HepG2 (cell line): ENCODE measurements around the gene PDE6H. TPM values are rescaled to one million over a fixed set of nuclear protein-coding genes. Genes with fewer than 3 reads are reported as not detected.

Experiments used
- ATAC-seq: fragments of 200-7000 bp; cut with Tn5 transposase; 3 replicates; pipeline ENCODE4 v1.9.1; 2020; ENCODE audit warnings: mild to moderate bottlenecking, moderate library complexity
- BruUV-seq: library from RNA; stranded (reverse); fragments of 400-500 nt; replicated peaks from 2 replicates; lab custom pipeline; 2021; lab: Mats Ljungman, UMichigan
- CTCF ChIA-PET: fragments of 300-600 bp; formaldehyde crosslinking; extraction: SDS; loops from one replicate; lab custom pipeline; 2021; ENCODE audit warnings: low total read pairs, inconsistent platforms, low intra/inter-chr PET ratio; lab: Yijun Ruan, JAX
- POLR2A ChIA-PET: fragments of 350-600 bp; sonication (Branson Sonifier 250); formaldehyde crosslinking; loops from one replicate; lab custom pipeline; 2020; ENCODE audit warnings: antibody characterized with exemption, inconsistent platforms; lab: Yijun Ruan, JAX
- DNase-seq: peaks from one replicate; pipeline ENCODE4 v3.0.0-alpha.2; 2015; ENCODE audit warnings: low spot score
- FAIRE-seq: peaks from 3 replicates; lab custom pipeline; 2011; peaks lifted over from hg19 to GRCh38; lab: Jason Lieb, UNC
- H2AFZ ChIP-seq: one replicate; pipeline ENCODE4 v1.6.1; 2011; ENCODE audit warnings: low read length, inconsistent platforms
- H3K27ac ChIP-seq: fragments of 300-600 bp; 3 replicates; pipeline ENCODE4 v1.8.0; 2011; ENCODE audit warnings: mixed run types, mild to moderate bottlenecking, mixed read lengths, low read length, inconsistent platforms; ENCODE audit not compliant: insufficient read depth; ENCODE audit errors: extremely low read length
- H3K27me3 ChIP-seq, 2 experiments: fragments of 200-600 bp in 1 of 2; 2 replicates in 1 of 2; 3 replicates in 1 of 2; pipeline versions ENCODE4 v1.6.0 to v1.8.0; 2011; ENCODE audit warnings: low read length in 2 of 2, mild to moderate bottlenecking in 2 of 2, moderate library complexity in 2 of 2, inconsistent platforms in 1 of 2; ENCODE audit not compliant: insufficient read depth in 2 of 2, control insufficient read depth in 1 of 2
- H3K36me3 ChIP-seq, 2 experiments: fragments of 200-600 bp in 1 of 2; replicated peaks in 1 of 2; 2 replicates in 1 of 2; 3 replicates in 1 of 2; pipeline versions ENCODE4 v1.5.1 to v1.8.0; 2011; ENCODE audit warnings: low read length in 2 of 2, inconsistent platforms in 1 of 2; ENCODE audit not compliant: insufficient read depth in 2 of 2, control insufficient read depth in 1 of 2
- H3K4me1 ChIP-seq: 2 replicates; pipeline ENCODE4 v1.5.1; 2012; ENCODE audit warnings: low read length, inconsistent platforms; ENCODE audit not compliant: insufficient read depth
- H3K4me2 ChIP-seq: 2 replicates; pipeline ENCODE4 v1.6.0; 2011; ENCODE audit warnings: low read depth, low read length, inconsistent platforms
- H3K4me3 ChIP-seq, 3 experiments: fragments of 200-600 bp in 1 of 3; sonication (generic), shearing (Covaris generic) in 1 of 3; replicated peaks in 1 of 3; 2 replicates each; pipeline ENCODE4 v1.5.1; 2011 to 2016; ENCODE audit warnings: low read length in 3 of 3, inconsistent platforms in 2 of 3, low read depth in 2 of 3, mild to moderate bottlenecking in 2 of 3, control low read depth in 1 of 3, mixed read lengths in 1 of 3; ENCODE audit not compliant: insufficient read depth in 1 of 3
- H3K79me2 ChIP-seq: one replicate; pipeline ENCODE4 v1.6.1; 2011; ENCODE audit warnings: low read length, inconsistent platforms; ENCODE audit not compliant: insufficient read depth
- H3K9ac ChIP-seq: 2 replicates; pipeline ENCODE4 v1.6.0; 2011; ENCODE audit warnings: mild to moderate bottlenecking, low read depth, low read length, inconsistent platforms; ENCODE audit not compliant: insufficient read depth
- H3K9me3 ChIP-seq: 2 replicates; pipeline ENCODE4 v1.5.1; 2012; ENCODE audit warnings: mild to moderate bottlenecking, low read length
- H4K20me1 ChIP-seq: 2 replicates; pipeline ENCODE4 v1.6.0; 2011; ENCODE audit warnings: inconsistent platforms, mild to moderate bottlenecking, low read length, moderate library complexity; ENCODE audit not compliant: insufficient read depth
- ATF4 ChIP-seq, 2 experiments: fragments of 450-650 bp in 1 of 2; sonication (generic) in 1 of 2; formaldehyde crosslinking; IDR thresholded peaks; 2 replicates each; pipeline versions ENCODE4 v1.5.0 to v1.8.0; 2020 to 2022; ENCODE audit warnings: mild to moderate bottlenecking in 1 of 2, missing genetic modification reagents in 1 of 2
- BCL6 ChIP-seq: IDR thresholded peaks from 2 replicates; pipeline ENCODE4 v1.6.1; 2016; ENCODE audit warnings: missing genetic modification reagents, missing compliant biosample characterization
- FOXM1 ChIP-seq: sonication (generic); formaldehyde crosslinking; IDR thresholded peaks from 2 replicates; pipeline ENCODE4 v1.5.0; 2020; ENCODE audit warnings: missing genetic modification reagents
- HNF4A ChIP-seq: sonication (generic); formaldehyde crosslinking; IDR thresholded peaks from 2 replicates; pipeline ENCODE4 v1.4.0; 2020; ENCODE audit warnings: missing genetic modification reagents
- MAX ChIP-seq: IDR thresholded peaks from 2 replicates; pipeline ENCODE4 v1.6.1; 2012; ENCODE audit warnings: inconsistent platforms
- MAZ ChIP-seq, 2 experiments: sonication (generic) in 1 of 2; formaldehyde crosslinking in 1 of 2; IDR thresholded peaks; 2 replicates each; pipeline versions ENCODE4 v1.5.0 to v1.6.1; 2012 to 2020; ENCODE audit warnings: low read depth in 2 of 2, mild to moderate bottlenecking in 2 of 2, borderline replicate concordance in 1 of 2, improper control_type of control experiment in 1 of 2, low read length in 1 of 2, missing genetic modification reagents in 1 of 2, moderate library complexity in 1 of 2
- POGK ChIP-seq: sonication (generic); formaldehyde crosslinking; conservative IDR thresholded peaks from 2 replicates; pipeline ENCODE4 v1.8.0; 2022; ENCODE audit warnings: mild to moderate bottlenecking, moderate library complexity, missing genetic modification reagents
- YY1 ChIP-seq: IDR thresholded peaks from 2 replicates; pipeline ENCODE4 v1.6.1; 2011; ENCODE audit warnings: low read length, low read depth, moderate library complexity, mild to moderate bottlenecking; ENCODE audit not compliant: insufficient read depth, insufficient replicate concordance
- ZFX ChIP-seq: sonication (generic); formaldehyde crosslinking; IDR thresholded peaks from 2 replicates; pipeline ENCODE4 v1.4.0; 2020; ENCODE audit warnings: mild to moderate bottlenecking, low read depth, missing genetic modification reagents, moderate library complexity
- ZNF121 ChIP-seq: sonication (generic); formaldehyde crosslinking; IDR thresholded peaks from 2 replicates; pipeline ENCODE4 v1.5.0; 2020; ENCODE audit warnings: mild to moderate bottlenecking, missing genetic modification reagents
- ZNF234 ChIP-seq: sonication (generic); formaldehyde crosslinking; conservative IDR thresholded peaks from 2 replicates; pipeline ENCODE4 v1.5.1; 2020; ENCODE audit warnings: mild to moderate bottlenecking, missing genetic modification reagents
- ZNF572 ChIP-seq: sonication (generic); formaldehyde crosslinking; IDR thresholded peaks from 2 replicates; pipeline ENCODE4 v1.5.1; 2020; ENCODE audit warnings: mild to moderate bottlenecking, missing genetic modification reagents
- ZNF790 ChIP-seq: sonication (generic); formaldehyde crosslinking; IDR thresholded peaks from 2 replicates; pipeline ENCODE4 v1.8.0; 2022; ENCODE audit warnings: missing genetic modification reagents, mild to moderate bottlenecking, borderline replicate concordance
- WGBS: methylation state at CpG from one replicate; pipeline ENCODE4 v1.1.6; 2017; ENCODE audit warnings: low lambda C conversion rate; 5-methylcytosine and 5-hydroxymethylcytosine counted together
- in situ Hi-C: cut with HindIII; loops from 2 replicates; pipeline ENCODE4 v1.10.0; 2017; ENCODE audit warnings: low pct_unique_long_range_greater_than_20kb; ENCODE audit not compliant: extremely low pct_ligation_motif_present
- intact Hi-C: fragments of 100-400 bp; cut with micrococcal nuclease; formaldehyde crosslinking; loops from one replicate; pipeline ENCODE4 v1.10.0; 2022; ENCODE audit not compliant: unreplicated experiment
- polyA plus RNA-seq, 8 experiments: library from polyadenylated mRNA; depleted of rRNA in 3 of 8; stranded (reverse) in 7 of 8; unstranded in 1 of 8; fragments of >200 nt; fragmentation: Illumina TruSeq in 4 of 8; extraction: Trizol in 4 of 8; gene quantifications; 2 replicates each; pipeline versions ENCODE4 v1.2.1 to v1.2.3, GENCODE V29; 2011 to 2016; ENCODE audit warnings: low read depth in 4 of 8, missing spikeins in 1 of 8, mixed read lengths in 1 of 8; ENCODE audit not compliant: insufficient read depth in 1 of 8
- total RNA-seq, 5 experiments: library from RNA; depleted of rRNA; stranded (reverse); fragments of >200 nt; fragmentation: Illumina TruSeq; extraction: Trizol; gene quantifications; 2 replicates each; pipeline ENCODE4 v1.2.3, GENCODE V29; 2016; ENCODE audit warnings: low read depth in 1 of 5

PDE6H gene
- total and polyA plus RNA-seq, 2 of the 13 experiments (the other 11 are each of a cell fraction or from before 2014, with no cell fraction given), result not detected

- WGBS, result 0% methylated on average over 3 of the region's 3 CpGs
- no peak within 1 kb of the TSS for H3K9ac ChIP-seq
- H3K79me2 ChIP-seq, result no peaks in the 10 kb centered on the region
- intact Hi-C loops, result loop anchor here (5.0 kb wide), 1 partner anchor 91 kb away; no protein-coding TSS in a partner anchor
- H3K4me3 ChIP-seq, result no peak within 1 kb of the TSS
- in situ Hi-C loops, result no loop called here
- POLR2A ChIA-PET, result no interaction called here
- FAIRE-seq (no peak), DNase-seq (no peak)
- H3K4me2 ChIP-seq, result peak within 1 kb of the TSS; percentile 6; the same call in 1 of the 2 replicates
- BruUV-seq, result no TSS peak
- H3K27me3 ChIP-seq, result no peaks in the 10 kb centered on the region
- CTCF ChIA-PET, result interaction anchor here (1.0 kb wide), 1 partner anchor 57 kb away, joined by 3 read pairs; no protein-coding TSS in a partner anchor
- peaks cover 12% of the 10 kb centered on the region; the same call in 1 of the 2 replicates for H3K4me1 ChIP-seq
- no peaks in the 10 kb centered on the region for H3K9me3 ChIP-seq
- no peaks in the 10 kb centered on the region for H4K20me1 ChIP-seq
- no peak within 1 kb of the TSS for H3K27ac ChIP-seq
- H3K36me3 ChIP-seq, result no peaks in the 10 kb centered on the region
- H2AFZ ChIP-seq, result no peak within 1 kb of the TSS
- 0 out of 2 replicates have a peak, but pooled peaks have one; percentile 6 for TF ChIP-seq HNF4A (CRISPR knock-in tag)
- 0 out of 2 replicates have a peak, but pooled peaks have one; percentile 34 for TF ChIP-seq ZNF121 (CRISPR knock-in tag)
- TF ChIP-seq BCL6 (CRISPR knock-in tag), result peak; percentile 52; the same call in 1 of the 2 replicates
- no peak for TF ChIP-seq ATF4 (CRISPR knock-in tag; IDR thresholded peaks at IDR 0.05)
- no peak for TF ChIP-seq ZNF572
- TF ChIP-seq, all 625 proteins: peak for 3
- ATAC-seq, result peak; percentile 87
These were observed 34.5 kb upstream of the PDE6H start, which contains the start of gene ERP27 for GRCh38 chr12:14938301-14938700. Gene ERP27 (minus strand): TSS chr12:14938537. CDS start chr12:14938508, 29 bp downstream.

- H3K27ac ChIP-seq, result no peak overlapping the region
- H3K9me3 ChIP-seq, result no peaks in the 10 kb centered on the region
- no peaks in the 10 kb centered on the region for H3K27me3 ChIP-seq
- FAIRE-seq, result no peak
- no peak for DNase-seq
- ChIA-PET CTCF (no interaction called here), POLR2A (no interaction called here)
- intact Hi-C loops, result loop anchor here (5.0 kb wide), 1 partner anchor 521 kb away; no protein-coding TSS in a partner anchor
- no TSS peak for BruUV-seq
- TF ChIP-seq FOXM1 (no peak), ZNF790 (no peak), ZFX (no peak), YY1 (no peak), MAX (no peak), ZNF234 (CRISPR knock-in tag) (no peak), POGK (CRISPR knock-in tag) (no peak), MAZ (IDR thresholded peaks at IDR 0.05; ENCODE audit: borderline replicate concordance, low read depth, low read length) (no peak), MAZ (CRISPR knock-in tag; IDR thresholded peaks at IDR 0.05; ENCODE audit: low read depth) (no peak)
- no peak overlapping the region for H3K4me2 ChIP-seq
- ATAC-seq, result no peak
- H4K20me1 ChIP-seq, result no peaks in the 10 kb centered on the region
- H3K9ac ChIP-seq, result no peak overlapping the region
- no peak overlapping the region for H2AFZ ChIP-seq
- no peaks in the 10 kb centered on the region for H3K36me3 ChIP-seq
- H3K79me2 ChIP-seq, result no peaks in the 10 kb centered on the region
- H3K4me3 ChIP-seq, result no peak overlapping the region
- in situ Hi-C loops, result no loop called here
- WGBS, result 56% methylated on average over 2 of the region's 2 CpGs
- no peaks in the 10 kb centered on the region for H3K4me1 ChIP-seq
These were observed 31.5 kb upstream of the PDE6H start for GRCh38 chr12:14941369-14941768.
